ENCODE data around the gene CDON. TPM values are rescaled to one million over a fixed set of nuclear protein-coding genes. Genes with fewer than 3 reads are reported as not detected.

Gene CDON
- total RNA-seq, 1 experiment from 2014 or later = 17.2 TPM

- H3K27ac ChIP-seq (ENCODE audit: insufficient read length, low read depth, low read length) = no peak overlapping the region
- H3T11ph ChIP-seq (ENCODE audit: low read length) = no peak overlapping the region
- no peak overlapping the region for H4K91ac ChIP-seq (ENCODE audit: insufficient read length, low read depth, low read length)
- TF ChIP-seq, protein P1, sequence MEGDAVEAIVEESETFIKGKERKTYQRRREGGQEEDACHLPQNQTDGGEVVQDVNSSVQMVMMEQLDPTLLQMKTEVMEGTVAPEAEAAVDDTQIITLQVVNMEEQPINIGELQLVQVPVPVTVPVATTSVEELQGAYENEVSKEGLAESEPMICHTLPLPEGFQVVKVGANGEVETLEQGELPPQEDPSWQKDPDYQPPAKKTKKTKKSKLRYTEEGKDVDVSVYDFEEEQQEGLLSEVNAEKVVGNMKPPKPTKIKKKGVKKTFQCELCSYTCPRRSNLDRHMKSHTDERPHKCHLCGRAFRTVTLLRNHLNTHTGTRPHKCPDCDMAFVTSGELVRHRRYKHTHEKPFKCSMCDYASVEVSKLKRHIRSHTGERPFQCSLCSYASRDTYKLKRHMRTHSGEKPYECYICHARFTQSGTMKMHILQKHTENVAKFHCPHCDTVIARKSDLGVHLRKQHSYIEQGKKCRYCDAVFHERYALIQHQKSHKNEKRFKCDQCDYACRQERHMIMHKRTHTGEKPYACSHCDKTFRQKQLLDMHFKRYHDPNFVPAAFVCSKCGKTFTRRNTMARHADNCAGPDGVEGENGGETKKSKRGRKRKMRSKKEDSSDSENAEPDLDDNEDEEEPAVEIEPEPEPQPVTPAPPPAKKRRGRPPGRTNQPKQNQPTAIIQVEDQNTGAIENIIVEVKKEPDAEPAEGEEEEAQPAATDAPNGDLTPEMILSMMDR (conservative IDR thresholded peaks at IDR 0.05) = no peak
- no peak overlapping the region for H3K4me2 ChIP-seq (ENCODE audit: insufficient read depth, insufficient read length, low read length)
- no peaks in the 10 kb centered on the region for H3K79me1 ChIP-seq (ENCODE audit: insufficient read depth, low read depth, low read length, poor library complexity, severe bottlenecking)
- no peak overlapping the region for H2BK5ac ChIP-seq (ENCODE audit: insufficient read length, low read length)
- no peaks in the 10 kb centered on the region for H3K9me3 Mint-ChIP-seq
- H2BK15ac ChIP-seq (ENCODE audit: low read depth, low read length) = no peak overlapping the region
- no peak overlapping the region for H4K5ac ChIP-seq (ENCODE audit: insufficient read length, low read depth, low read length)
- no peak overlapping the region for H3K56ac ChIP-seq (ENCODE audit: insufficient read length, low read depth, low read length)
- no peaks in the 10 kb centered on the region for H3K27me3 ChIP-seq (ENCODE audit: insufficient read depth, low read length)
- peaks cover 11 to 24% of the 10 kb centered on the region in 2 experiments for H3K4me1 Mint-ChIP-seq
- no peak overlapping the region for H3K4me3 Mint-ChIP-seq
- H4K20me1 ChIP-seq (ENCODE audit: control insufficient read depth, insufficient read depth, insufficient read length) = no peaks in the 10 kb centered on the region
- peaks cover 1% of the 10 kb centered on the region for H3K27me3 Mint-ChIP-seq (ENCODE audit: low read depth)
- no peak overlapping the region for H3K18ac ChIP-seq (ENCODE audit: insufficient read length, low read depth, low read length)
- H2BK12ac ChIP-seq (ENCODE audit: insufficient read length, low read depth, low read length) = no peak overlapping the region
- H3K14ac ChIP-seq (ENCODE audit: insufficient read depth, low read length) = no peak overlapping the region
- no peak overlapping the region for H3K23ac ChIP-seq (ENCODE audit: insufficient read length, low read depth, low read length)
- H3K4ac ChIP-seq (ENCODE audit: low read depth, low read length) = no peak overlapping the region
- H3K9ac ChIP-seq (ENCODE audit: extremely low read depth, insufficient read length, low read length) = no peak overlapping the region
- no peaks in the 10 kb centered on the region for H3K9me3 ChIP-seq (ENCODE audit: control insufficient read depth, low read depth, low read length)
- no peak overlapping the region for H2AFZ ChIP-seq (ENCODE audit: low read length)
- no CpG with 5 or more reads among the region's 1 CpG for WGBS (ENCODE audit: extremely low coverage, insufficient read length, low lambda C conversion rate)
- H2AK5ac ChIP-seq (ENCODE audit: insufficient read length, low read length) = no peak overlapping the region
- no peaks in the 10 kb centered on the region for H3K23me2 ChIP-seq (ENCODE audit: insufficient read length, low read depth, low read length, poor library complexity, severe bottlenecking)
- H2BK20ac ChIP-seq (ENCODE audit: low read depth, low read length, poor library complexity, severe bottlenecking) = no peak overlapping the region
- DNase-seq = no peak
- no peaks in the 10 kb centered on the region for H3K79me2 ChIP-seq (ENCODE audit: insufficient read depth, low read length)
- no peak overlapping the region for H4K8ac ChIP-seq (replicated peaks; ENCODE audit: insufficient read length, low read depth, low read length)
- no peak overlapping the region for H2BK120ac ChIP-seq (ENCODE audit: low read depth, low read length, poor library complexity, severe bottlenecking)
- peaks cover 2% of the 10 kb centered on the region; the same call in 1 of the 2 replicates for H3K4me1 ChIP-seq (ENCODE audit: insufficient read depth, low read length)
- no peaks in the 10 kb centered on the region for H3K36me3 Mint-ChIP-seq (ENCODE audit: insufficient read depth in 1 of 3, low read depth in 3 of 3)
- H3K27ac Mint-ChIP-seq = no peak overlapping the region
These were observed 26.3 kb upstream of the CDON start for GRCh38 chr11:126088999-126089398.

All from H9 (cell line).